ENCODE data around the gene TRAPPC6A.

The TRAPPC6A gene

DNA sequence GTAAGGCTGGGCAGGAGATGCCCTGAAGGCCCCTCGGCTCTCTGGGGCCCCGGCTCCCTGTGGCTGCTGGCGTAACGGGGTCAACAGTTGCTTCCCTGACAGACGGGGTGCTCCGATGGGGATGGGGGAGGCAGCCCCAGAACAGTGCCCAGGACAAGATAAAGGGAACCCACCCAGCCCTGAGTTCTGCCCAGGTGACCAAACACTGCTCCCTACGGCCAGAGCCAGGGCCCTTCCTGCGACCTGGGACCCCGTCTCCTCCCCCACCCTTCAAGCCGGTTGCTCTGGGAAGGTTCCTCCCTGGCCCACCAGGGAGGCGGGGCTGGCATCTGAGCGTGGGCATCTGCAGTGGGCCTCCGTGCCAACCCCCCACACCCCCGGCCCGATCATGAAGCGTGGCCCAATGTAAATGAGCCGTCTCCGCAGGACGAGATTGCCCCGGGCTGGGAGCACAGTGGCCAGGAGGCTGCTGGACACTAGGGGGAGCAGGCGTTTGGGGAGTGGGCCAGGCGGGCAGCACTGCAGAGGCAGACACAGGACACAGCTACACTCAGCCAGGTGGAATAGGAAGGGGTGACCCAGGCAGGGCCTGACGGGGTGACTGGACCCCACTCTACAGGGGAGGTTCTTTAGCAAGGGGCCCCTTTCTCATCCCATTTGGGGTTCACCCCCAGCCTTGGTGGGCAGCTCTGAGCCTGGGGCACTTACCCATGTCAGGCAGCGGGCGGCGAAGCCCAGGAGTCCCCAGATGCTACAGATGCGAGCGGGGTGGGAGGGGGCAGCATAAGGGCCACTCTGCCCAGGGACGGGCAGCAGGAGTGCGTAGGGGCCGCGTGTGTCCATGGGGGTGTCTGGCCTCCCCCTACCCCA lies 16.1 kb downstream of the TRAPPC6A start:
- no peak for DNase-seq

- no peak for DNase-seq
Observed at GRCh38 chr19:45160870-45161737, 16.9 kb downstream of the TRAPPC6A start, which contains the start of gene NKPD1. Gene NKPD1, minus strand, starts transcription at chr19:45160982. Its CDS starts 832 bp downstream, at chr19:45160150.

GRCh38 chr19:45159971-45160324 lies 18.1 kb downstream of the TRAPPC6A start:
- DNase-seq, result no peak

DNA sequence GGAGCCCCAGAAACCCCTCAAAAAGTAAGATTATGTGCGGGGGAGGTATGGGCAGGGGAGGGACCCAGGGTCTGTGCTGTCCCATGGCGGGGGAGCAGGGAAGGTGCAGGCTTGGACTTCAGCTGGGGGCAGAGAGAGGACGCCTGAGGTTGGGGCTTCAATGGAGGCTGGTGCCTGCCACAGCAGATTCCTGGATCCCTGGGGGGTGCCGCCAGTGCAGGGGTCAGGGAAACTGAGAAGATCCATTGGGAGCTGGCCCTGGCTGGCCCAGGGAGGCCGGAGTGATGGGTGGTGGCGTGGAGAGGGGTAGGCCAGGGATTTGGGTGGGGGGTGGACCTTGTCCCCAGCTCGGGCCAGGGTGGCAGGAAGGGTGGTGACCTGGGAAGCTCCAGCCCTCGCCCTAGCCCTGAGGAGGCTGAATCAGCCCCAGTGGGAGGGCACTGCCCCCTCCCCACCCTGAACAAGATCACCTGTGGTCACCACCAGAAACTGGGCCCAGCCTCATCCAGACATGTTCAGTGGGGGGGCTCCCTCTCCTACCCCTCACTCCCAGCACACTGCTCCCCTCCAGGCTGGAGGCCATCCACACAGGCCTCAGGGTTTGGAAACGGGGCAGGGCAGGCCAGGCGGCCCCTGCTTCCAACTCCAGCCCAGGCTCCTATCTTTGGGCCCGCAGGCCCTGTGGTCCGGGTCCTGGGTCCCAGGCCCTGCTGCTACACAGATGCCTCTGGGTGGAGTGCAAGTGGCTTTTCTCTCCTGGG lies 18.6 kb downstream of the TRAPPC6A start:
- DNase-seq, result no peak

DNA sequence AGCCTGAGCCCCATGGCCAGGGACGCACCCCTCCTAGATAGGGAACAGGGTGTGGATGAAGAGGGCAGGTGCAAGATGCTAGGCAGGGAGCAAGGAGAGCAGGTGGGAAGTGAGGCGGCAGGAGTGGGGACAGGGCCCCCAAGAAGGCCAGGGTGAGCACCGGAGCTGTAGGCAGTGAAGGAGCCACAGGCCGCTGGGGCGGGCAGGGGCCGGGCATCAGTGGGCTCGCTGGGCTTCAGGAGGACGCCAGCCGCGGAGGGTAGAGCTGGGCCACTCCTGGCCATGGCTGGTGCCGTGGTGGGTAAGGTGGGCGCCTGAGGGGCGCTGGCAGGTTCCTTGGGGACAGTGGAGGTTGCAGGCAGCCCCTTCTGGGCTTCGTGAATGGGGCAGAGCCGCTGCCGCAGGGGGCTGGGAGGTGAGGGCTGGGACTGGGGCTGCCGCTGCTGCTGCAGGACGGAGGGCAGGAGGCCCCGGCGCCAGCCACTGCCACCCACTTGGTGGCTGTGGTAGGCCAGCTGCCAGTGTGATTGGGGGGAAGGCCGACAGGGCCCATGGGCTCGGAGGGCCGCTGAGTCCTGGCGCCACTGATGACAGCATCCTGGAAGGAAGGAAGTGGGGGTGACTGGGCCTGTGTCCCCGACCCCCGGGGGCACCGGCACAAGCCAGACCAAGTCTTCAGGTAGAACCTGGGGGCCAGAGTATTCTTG lies 19.4 kb downstream of the TRAPPC6A start:
- no peak for DNase-seq

DNA sequence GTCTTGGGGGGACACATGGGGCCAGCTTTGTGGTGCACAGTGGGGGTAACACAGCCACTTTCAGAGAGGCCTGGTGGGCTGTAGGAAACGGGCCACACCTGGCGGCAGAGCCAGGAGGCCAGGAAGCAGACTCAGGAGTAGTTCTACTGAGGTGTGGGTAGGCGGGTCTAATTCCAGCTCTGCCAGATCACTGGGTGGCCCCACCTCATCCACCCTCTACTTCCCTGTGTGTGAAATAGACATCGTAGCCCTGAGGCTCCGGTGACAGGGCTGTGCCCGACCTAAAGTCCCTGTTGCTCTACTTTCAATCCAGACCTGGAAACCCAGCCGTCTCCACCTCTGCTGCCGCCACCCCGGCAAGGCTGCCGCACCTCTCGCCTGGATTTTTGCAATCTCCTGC lies 21.3 kb downstream of the TRAPPC6A start:
- no peak for DNase-seq

DNA sequence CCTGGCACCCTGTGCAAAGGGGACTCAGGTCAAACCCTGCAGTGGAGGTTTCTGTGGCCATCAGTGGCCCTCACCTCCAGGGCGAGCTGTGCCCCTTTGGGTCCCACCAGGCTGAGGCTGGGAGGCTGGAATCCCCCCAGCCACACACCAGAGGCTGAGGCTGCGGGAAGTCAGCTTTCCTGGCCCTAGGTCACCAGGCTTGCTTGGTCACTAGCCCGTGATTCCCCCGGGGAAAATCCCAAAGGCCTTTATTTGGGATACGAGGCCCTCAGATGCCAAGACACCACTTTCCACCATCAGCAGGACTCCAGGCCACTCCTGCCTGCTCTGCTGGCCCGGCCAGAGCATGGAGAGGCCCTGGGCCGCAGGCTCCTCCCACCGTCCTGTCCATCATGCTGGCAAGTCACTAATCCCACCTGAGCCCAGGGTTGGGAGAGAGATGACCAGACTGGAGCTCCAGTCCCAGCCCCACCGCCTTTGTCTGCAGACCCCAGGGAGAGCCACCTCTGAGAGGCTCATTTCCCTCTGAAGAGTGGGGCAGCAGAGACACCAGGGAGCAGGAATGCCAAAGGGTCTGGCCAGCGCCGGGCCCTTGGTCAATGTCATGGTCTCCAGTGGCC lies 21.9 kb downstream of the TRAPPC6A start:
- DNase-seq, result no peak

- DNase-seq, result no peak
Observed at GRCh38 chr19:45154064-45154827, 23.8 kb downstream of the TRAPPC6A start.

DNA sequence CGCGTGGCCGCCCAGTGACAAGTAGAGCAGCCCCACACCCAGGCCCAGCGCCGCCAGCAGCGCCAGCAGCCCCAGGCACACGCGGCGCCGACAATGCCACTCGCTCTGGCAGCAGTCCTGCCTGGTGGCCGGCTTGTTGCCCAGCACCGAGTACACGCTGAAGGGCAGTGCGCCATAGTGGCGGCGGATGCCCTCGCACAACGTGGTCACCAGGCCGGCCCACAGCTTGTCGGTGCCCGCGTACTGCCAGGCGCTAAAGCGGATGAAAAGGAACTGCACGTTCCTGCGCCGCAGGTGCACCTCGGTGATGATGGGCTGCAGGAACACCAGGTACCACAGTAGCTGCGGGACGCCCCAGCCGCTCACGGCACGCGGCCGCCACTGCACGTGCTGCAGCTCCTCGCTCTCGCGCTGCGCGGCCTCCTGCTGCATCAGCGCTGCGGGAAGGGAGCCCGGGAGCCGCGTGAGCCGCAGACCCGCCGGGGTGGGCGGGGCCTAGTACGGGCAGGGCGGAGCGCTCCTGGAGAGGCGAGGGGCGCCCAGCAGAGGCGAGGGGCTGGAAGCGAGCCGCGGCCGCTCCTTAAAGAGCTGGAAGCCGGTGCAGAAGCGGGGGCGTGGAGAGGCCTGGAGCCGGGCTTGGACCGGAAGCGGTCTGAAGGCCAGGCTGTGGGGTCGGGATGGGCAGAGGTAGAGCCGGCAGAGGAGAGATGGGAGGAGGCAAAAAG lies 24.5 kb downstream of the TRAPPC6A start:
- peak; percentile 71 for DNase-seq

GRCh38 chr19:45152504-45153338 lies 25.3 kb downstream of the TRAPPC6A start:
- peak; percentile 72 for DNase-seq

GRCh38 chr19:45151821-45152503 lies 26.1 kb downstream of the TRAPPC6A start:
- no peak for DNase-seq

GRCh38 chr19:45151320-45151719 lies 26.7 kb downstream of the TRAPPC6A start:
- DNase-seq, result no peak

- DNase-seq, result no peak
Observed at GRCh38 chr19:45150751-45151281, 27.2 kb downstream of the TRAPPC6A start.

DNA sequence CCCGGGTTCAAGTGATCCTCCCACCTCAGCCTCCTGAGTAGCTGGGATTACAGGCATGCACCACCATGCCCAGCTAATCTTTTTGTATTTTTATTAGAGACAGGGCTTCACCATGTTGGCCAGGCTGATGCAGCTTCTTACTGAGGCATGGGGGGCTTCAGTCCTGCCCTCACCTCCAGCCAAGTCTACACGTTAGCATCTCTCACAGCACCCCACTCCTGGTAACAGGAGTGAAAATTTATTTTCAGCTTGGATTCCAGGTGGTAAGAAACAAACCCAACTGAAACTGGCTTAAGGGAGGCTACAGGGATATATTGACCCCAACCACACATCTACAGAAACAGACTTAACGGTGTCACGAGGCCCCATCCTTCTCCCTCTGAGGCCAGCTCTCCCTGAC lies 27.9 kb downstream of the TRAPPC6A start:
- no peak for DNase-seq

GRCh38 chr19:45149129-45149528 lies 28.9 kb downstream of the TRAPPC6A start:
- DNase-seq, result no peak

DNA sequence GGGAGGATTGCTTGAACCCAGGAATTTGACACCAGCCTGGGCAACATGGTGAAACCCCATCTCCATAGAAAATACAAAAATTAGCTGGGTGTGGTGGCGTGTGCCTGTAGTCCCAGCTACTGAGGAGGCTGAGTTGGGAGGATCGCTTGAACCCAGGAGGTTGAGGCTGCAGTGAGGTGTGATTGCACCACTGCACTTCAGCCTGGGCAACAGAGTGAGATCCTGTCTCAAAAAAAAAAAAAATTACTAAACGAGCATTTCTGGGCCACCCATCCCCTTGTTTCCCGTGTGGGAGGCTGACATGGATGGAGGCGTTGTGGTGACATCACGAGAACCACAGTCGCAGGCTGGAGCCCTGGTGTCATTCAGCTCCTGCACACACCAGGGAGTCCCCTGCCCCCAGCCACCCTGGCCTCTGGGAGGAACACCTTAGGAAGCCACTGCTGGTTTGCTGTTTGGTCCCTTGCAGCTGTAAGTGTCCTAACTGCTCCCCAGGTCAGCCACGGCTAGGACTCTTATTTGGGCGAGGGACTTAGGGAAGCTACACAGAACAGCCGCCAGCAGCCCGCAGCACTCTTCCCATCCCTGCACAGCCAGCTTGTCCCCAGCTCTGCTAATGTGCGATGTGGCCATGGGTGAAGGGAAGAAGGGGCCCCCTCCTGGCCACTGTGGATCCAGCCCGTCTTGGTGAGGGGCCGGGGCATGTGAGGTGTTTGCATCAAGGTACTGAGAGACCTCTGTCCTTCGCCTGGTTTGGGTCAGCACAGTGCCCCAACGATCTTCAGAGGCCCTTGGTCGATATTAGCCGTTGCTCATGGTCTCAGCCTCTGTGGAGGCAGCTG lies 30.0 kb downstream of the TRAPPC6A start:
- no peak for DNase-seq

DNA sequence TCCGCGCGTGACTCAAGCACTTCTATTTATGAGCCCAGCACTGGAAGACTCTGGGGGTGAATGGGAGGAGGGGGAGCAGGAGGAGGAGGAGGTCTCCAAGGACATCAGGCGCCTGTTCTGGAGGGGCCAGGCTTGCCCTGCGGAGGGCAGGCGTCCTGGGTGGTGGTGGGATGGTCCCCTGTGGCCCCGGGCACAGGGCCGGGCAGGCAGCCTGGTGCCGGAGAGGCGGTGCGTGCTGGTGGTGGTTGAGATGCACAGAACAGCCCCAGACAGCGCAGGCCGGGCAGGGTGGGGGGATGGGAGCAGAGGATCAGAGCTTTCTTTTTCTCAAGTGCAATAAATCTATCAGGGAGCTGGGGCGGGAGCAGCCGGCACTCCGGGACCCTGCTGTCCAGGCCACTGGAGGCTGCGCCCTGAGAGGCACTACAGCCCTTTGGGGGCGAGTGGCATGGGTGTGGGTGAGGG lies 31.3 kb downstream of the TRAPPC6A start:
- no peak for DNase-seq

GRCh38 chr19:45146251-45146650 lies 31.8 kb downstream of the TRAPPC6A start:
- DNase-seq, result no peak

Data from activated CD8-positive, alpha-beta memory T cell treated with anti-CD3 and anti-CD28 coated beads, Interleukin-2, amount 50 U/mL, for 48 hours (primary cell).